A673 (cell line): Measurements from ENCODE around the gene AURKA.

ENCODE experiments used
- EZH2 ChIP-seq: fragments of 200-600 bp; sonication (generic); IDR thresholded peaks from 2 replicates; pipeline ENCODE4 v1.6.1; 2017; ENCODE audit warnings: borderline replicate concordance, low read depth, mild to moderate bottlenecking, mixed read lengths, antibody characterized with exemption, low read length; ENCODE audit not compliant: poor library complexity, severe bottlenecking
- TF ChIP-seq, protein P1 (sequence below): fragments of 300-800, 200-600 bp; sonication (generic); conservative IDR thresholded peaks from 2 replicates; pipeline ENCODE4 v1.5.1; 2017; ENCODE audit warnings: low read depth, mild to moderate bottlenecking, antibody characterized with exemption, low read length, moderate library complexity, mixed read lengths

- TF ChIP-seq, protein P1, sequence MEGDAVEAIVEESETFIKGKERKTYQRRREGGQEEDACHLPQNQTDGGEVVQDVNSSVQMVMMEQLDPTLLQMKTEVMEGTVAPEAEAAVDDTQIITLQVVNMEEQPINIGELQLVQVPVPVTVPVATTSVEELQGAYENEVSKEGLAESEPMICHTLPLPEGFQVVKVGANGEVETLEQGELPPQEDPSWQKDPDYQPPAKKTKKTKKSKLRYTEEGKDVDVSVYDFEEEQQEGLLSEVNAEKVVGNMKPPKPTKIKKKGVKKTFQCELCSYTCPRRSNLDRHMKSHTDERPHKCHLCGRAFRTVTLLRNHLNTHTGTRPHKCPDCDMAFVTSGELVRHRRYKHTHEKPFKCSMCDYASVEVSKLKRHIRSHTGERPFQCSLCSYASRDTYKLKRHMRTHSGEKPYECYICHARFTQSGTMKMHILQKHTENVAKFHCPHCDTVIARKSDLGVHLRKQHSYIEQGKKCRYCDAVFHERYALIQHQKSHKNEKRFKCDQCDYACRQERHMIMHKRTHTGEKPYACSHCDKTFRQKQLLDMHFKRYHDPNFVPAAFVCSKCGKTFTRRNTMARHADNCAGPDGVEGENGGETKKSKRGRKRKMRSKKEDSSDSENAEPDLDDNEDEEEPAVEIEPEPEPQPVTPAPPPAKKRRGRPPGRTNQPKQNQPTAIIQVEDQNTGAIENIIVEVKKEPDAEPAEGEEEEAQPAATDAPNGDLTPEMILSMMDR, result no peak
- no peak for TF ChIP-seq EZH2
Observed at GRCh38 chr20:56395166-56395565, 3.2 kb upstream of the AURKA start.
